ENCODE data around the gene TMEM60. TPM values are rescaled to one million over a fixed set of nuclear protein-coding genes. Genes with fewer than 3 reads are reported as not detected.

The TMEM60 gene
- total RNA-seq, 1 donor from 2014 or later, result 18.9 TPM

- H3K4me1 Mint-ChIP-seq (ENCODE audit: low read depth, unreplicated experiment), result no peaks in the 10 kb centered on the region
- H3K4me3 Mint-ChIP-seq (ENCODE audit: unreplicated experiment), result no peak overlapping the region
- H3K9me3 Mint-ChIP-seq (ENCODE audit: unreplicated experiment), result no peaks in the 10 kb centered on the region
- H3K27ac Mint-ChIP-seq (ENCODE audit: unreplicated experiment), result no peak overlapping the region
- no peak for TF ChIP-seq CTCF (IDR thresholded peaks at IDR 0.05; ENCODE audit: partially characterized antibody, unreplicated experiment)
- H3K36me3 Mint-ChIP-seq (ENCODE audit: unreplicated experiment), result no peaks in the 10 kb centered on the region
- no peak for DNase-seq
- H3K27me3 Mint-ChIP-seq (ENCODE audit: unreplicated experiment), result peaks cover 2% of the 10 kb centered on the region
Measured at GRCh38 chr7:77752016-77752415, 46.2 kb downstream of the TMEM60 start.

- H3K27me3 Mint-ChIP-seq (ENCODE audit: unreplicated experiment), result peaks cover 3% of the 10 kb centered on the region
- peaks cover 3% of the 10 kb centered on the region for H3K9me3 Mint-ChIP-seq (ENCODE audit: unreplicated experiment)
- DNase-seq, result no peak
- no peak overlapping the region for H3K4me3 Mint-ChIP-seq (ENCODE audit: unreplicated experiment)
- no peaks in the 10 kb centered on the region for H3K4me1 Mint-ChIP-seq (ENCODE audit: low read depth, unreplicated experiment)
- H3K27ac Mint-ChIP-seq (ENCODE audit: unreplicated experiment), result no peak overlapping the region
- H3K36me3 Mint-ChIP-seq (ENCODE audit: unreplicated experiment), result peaks cover 9% of the 10 kb centered on the region
- TF ChIP-seq CTCF (IDR thresholded peaks at IDR 0.05; ENCODE audit: partially characterized antibody, unreplicated experiment), result no peak
Measured at GRCh38 chr7:77747718-77748117, 50.5 kb downstream of the TMEM60 start.

GRCh38 chr7:77747178-77747577, 51.1 kb downstream of the TMEM60 start:
- peaks cover 3% of the 10 kb centered on the region for H3K27me3 Mint-ChIP-seq (ENCODE audit: unreplicated experiment)
- no peak overlapping the region for H3K4me3 Mint-ChIP-seq (ENCODE audit: unreplicated experiment)
- H3K36me3 Mint-ChIP-seq (ENCODE audit: unreplicated experiment), result peaks cover 9% of the 10 kb centered on the region
- no peak for TF ChIP-seq CTCF (IDR thresholded peaks at IDR 0.05; ENCODE audit: partially characterized antibody, unreplicated experiment)
- H3K9me3 Mint-ChIP-seq (ENCODE audit: unreplicated experiment), result peaks cover 3% of the 10 kb centered on the region
- no peak overlapping the region for H3K27ac Mint-ChIP-seq (ENCODE audit: unreplicated experiment)
- DNase-seq, result no peak
- H3K4me1 Mint-ChIP-seq (ENCODE audit: low read depth, unreplicated experiment), result peaks cover 2% of the 10 kb centered on the region

- peaks cover 4% of the 10 kb centered on the region for H3K9me3 Mint-ChIP-seq (ENCODE audit: unreplicated experiment)
Measured at GRCh38 chr7:77746824-77747165, 51.4 kb downstream of the TMEM60 start.

More at GRCh38 chr7:77746824-77747165, 51.4 kb downstream of the TMEM60 start:
- peaks cover 9% of the 10 kb centered on the region for H3K36me3 Mint-ChIP-seq (ENCODE audit: unreplicated experiment)
- no peak for TF ChIP-seq CTCF (IDR thresholded peaks at IDR 0.05; ENCODE audit: partially characterized antibody, unreplicated experiment)
- peaks cover 6% of the 10 kb centered on the region for H3K4me1 Mint-ChIP-seq (ENCODE audit: low read depth, unreplicated experiment)
- DNase-seq, result no peak
- H3K4me3 Mint-ChIP-seq (ENCODE audit: unreplicated experiment), result no peak overlapping the region
- H3K27me3 Mint-ChIP-seq (ENCODE audit: unreplicated experiment), result peaks cover 3% of the 10 kb centered on the region
- no peak overlapping the region for H3K27ac Mint-ChIP-seq (ENCODE audit: unreplicated experiment)

All from glutamatergic neuron (in vitro differentiated cells).